HuH-7.5 (cell line): ENCODE results near the gene OR13A1.
"Not testable (repeated sequence)": the region's sequence is repeated elsewhere in the genome, so short reads cannot be mapped to it uniquely, and the experiment has no call there.

Source experiments
- DNase-seq: peaks from one replicate; pipeline ENCODE4 v3.0.0; 2011; ENCODE audit warnings: low spot score

The OR13A1 gene, protein sequence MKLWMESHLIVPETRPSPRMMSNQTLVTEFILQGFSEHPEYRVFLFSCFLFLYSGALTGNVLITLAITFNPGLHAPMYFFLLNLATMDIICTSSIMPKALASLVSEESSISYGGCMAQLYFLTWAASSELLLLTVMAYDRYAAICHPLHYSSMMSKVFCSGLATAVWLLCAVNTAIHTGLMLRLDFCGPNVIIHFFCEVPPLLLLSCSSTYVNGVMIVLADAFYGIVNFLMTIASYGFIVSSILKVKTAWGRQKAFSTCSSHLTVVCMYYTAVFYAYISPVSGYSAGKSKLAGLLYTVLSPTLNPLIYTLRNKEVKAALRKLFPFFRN

DNA sequence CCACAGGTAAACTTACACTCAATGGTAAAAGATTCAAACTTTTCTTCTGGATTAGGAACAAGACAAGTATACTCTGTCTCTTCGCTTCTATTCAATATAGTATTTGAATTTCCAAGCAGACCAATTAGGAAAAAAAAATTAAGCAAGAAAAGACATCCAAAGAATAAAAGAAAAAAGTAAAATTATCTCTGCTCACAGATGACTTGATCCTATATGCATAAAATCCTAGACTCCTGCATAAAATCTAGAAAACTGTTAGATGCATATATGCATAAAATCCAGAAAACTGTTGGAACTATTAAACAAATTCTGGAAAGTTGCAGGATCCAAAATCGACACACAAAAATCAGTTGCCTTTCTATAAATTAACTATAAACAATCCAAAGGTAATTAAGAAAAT is at the start of gene OR13A1:
Gene OR13A1 (minus strand): TSS at position 101 of the 400 bp plus-strand sequence. CDS start 11,186 bp downstream, outside the sequence.
- no peak for DNase-seq

DNA sequence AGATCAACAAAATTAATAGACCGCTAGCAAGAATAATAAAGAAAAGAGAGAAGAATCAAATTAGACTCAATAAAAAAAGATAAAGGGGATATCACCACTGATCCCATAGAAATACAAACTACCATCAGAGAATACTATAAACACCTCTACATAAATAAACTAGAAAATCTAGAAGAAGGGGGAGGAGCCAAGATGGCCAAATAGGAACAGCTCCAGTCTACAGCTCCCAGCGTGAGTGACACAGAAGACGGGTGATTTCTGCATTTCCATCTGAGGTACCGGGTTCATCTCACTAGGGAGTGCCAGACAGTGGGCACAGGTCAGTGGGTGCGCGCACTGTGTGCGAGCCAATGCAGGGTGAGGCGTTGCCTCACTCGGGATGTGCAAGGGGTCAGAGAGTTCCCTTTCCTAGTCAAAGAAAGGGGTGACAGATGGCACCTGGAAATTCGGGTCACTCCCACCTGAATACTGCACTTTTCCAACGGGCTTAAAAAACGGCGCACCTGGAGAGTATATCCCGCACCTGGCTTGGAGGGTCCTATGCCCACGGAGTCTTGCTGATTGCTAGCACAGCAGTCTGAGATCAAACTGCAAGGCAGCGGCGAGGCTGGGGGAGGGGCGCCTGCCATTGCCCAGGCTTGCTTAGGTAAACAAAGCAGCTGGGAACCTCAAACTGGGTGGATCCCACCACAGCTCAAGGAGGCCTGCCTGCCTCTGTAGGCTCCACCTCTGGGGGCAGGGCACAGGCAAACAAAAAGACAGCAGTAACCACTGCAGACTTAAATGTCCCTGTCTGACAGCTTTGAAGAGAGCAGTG is 46.8 kb upstream of the OR13A1 start:
- not testable (repeated sequence) for DNase-seq

DNA sequence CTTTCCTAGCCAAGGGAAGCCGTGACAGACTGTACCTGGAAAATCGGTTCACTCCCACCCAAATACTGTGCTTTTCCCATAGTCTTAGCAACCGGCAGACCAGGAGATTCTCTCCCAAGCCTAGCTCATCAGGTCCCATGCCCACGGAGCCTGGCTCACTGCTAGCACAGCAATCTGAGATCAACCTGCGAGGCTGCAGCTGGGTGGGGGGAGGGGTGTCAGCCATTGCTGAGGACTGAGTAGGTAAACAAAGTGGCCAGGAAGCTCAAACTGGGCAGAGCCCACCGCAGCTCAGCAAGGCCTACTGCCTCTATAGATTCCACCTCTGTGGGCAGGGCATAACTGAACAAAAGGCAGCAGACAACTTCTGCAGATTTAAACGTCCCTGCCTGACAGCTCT is 43.6 kb upstream of the OR13A1 start:
- DNase-seq: not testable (repeated sequence)

DNA sequence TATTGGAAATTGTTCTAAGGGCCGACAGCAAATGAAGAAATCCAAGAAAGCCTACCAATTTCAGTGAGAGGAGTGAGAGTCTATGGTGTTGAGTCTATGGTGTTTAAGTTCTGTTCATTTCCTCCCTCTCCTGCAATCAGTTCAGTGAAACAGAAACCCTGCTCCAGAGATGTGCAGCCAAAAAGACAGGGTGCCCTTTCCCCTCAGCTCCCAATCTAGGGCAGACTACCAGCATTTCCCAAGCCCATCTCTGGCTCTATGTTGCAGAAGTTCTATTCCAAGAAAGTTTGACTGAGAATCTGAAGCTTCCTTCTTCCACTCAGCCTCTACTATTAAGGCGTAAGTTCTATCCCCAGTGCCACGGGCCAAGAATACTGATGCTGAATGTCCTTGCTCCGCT is 40.1 kb upstream of the OR13A1 start:
- DNase-seq: no peak

DNA sequence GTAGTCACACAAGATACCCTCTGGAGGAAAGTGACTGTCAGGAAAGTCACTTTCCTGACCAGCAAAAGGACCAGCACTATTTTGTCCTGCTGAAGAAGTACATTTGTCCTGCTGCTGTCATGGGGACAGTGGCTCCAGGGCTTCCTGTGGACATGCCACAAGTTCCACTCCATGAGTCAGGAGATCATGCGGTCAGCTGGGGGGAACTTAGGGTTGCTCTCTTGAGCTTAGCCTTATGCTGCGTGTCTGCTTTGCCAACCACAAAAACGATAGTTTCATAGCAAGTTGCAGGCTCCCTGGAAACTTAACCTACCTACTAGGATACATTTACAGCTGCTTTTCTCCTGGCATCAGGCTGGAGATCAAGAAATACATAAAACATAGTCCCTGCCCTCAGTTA is 38.9 kb upstream of the OR13A1 start:
- no peak for DNase-seq

DNA sequence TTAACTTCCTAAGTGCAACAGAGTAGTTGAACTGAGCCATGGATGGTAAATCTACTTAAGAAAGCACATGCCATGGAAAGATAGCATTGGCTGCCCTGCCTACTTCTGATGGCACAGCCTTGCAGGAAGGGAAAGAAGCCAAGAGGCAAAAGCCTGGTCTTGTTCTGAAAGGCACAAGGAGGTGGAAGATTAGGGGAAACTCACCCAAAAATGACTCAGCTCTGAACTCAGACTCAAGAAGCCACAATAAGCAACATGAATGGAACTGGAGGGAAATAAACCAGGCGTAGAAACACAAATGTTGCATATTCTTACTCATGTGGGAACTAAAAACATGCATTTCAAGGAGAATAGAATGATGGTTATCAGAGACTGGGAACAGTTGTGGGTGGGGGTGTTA is 37.8 kb upstream of the OR13A1 start:
- no peak for DNase-seq

DNA sequence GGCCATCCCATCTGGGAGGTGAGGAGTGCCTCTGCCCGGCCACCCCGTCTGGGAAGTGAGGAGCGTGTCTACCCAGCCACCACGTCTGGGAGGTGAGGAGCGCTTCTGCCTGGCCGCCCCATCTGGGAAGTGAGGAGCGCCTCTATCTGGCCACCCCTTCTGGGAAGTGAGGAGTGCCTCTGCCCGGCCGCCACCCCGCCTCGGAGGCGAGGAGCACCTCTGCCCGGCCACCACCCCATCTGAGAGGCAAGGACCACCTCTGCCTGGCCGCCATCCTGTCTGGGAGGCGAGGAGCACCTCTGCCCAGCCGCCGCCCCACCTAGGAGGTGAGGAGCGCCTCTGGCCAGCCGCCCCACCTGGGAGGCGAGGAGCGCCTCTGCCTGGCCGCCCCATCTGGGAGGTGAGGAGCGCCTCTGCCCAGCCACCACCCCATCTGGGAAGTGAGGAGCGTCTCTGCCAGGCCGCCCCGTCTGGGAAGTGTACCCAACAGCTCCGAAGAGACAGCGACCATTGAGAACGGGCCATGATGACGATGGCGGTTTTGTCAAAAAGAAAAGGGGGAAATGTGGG is 32.9 kb upstream of the OR13A1 start:
- not testable (repeated sequence) for DNase-seq

DNA sequence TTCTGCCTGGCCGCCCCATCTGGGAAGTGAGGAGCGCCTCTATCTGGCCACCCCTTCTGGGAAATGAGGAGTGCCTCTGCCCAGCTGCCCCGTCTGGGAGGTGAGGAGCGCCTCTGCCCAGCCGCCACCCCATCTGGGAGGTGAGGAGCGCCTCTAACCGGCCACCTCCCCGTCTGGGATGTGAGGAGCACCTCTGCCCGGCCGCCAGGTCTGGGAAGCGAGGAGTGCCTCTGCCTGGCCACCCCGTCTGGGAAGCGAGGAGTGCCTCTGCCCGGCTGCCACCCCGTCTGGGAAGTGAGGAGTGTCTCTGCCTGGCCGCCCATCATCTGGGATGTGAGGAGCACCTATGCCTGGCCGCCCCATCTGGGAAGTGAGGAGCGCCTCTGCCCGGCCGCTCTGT is 32.1 kb upstream of the OR13A1 start:
- not testable (repeated sequence) for DNase-seq

DNA sequence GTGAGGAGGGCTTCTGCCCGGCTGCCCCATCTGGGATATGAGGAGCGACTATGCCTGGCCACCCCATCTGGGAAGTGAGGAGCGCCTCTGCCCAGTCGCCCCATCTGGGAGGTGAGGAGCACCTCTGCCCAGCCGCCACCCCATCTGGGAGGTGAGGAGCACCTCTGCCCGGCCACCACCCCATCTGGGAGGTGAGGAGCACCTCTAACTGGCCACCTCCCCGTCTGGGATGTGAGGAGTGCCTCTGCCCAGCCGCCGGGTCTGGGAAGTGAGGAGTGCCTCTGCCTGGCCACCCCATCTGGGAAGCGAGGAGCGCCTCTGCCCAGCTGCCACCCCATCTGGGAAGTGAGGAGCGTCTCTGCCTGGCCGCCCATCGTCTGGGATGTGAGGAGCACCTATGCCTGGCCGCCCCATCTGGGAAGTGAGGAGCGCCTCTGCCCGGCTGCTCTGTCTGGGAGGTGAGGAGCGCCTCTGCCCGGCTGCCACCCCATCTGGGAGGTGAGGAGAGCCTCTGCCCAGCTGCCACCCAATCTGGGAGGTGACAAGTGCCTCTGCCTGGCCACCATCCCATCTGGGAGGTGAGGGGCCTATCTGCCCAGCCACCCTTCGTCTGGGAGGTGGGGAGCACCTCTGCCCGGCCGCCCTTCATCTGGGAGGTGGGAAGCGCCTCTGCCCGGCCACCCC is 31.4 kb upstream of the OR13A1 start:
- not testable (repeated sequence) for DNase-seq

DNA sequence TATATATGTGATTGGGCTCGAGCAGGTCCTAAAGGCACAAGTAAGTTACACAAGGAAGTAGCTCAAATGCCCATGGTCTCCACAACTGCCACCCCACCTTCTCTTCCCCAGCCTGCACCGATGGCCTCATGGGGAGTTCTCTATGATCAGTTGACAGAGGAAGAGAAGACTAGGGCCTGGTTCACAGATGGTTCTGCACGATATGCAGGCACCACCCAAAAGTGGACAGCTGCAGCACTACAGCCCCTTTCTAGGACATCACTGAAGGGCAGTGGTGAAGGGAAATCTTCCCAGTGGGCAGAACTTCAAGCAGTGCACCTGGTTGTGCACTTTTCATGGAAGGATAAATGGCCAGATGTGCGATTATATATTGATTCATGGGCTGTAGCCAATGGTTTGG is 25.0 kb upstream of the OR13A1 start:
- not testable (repeated sequence) for DNase-seq

DNA sequence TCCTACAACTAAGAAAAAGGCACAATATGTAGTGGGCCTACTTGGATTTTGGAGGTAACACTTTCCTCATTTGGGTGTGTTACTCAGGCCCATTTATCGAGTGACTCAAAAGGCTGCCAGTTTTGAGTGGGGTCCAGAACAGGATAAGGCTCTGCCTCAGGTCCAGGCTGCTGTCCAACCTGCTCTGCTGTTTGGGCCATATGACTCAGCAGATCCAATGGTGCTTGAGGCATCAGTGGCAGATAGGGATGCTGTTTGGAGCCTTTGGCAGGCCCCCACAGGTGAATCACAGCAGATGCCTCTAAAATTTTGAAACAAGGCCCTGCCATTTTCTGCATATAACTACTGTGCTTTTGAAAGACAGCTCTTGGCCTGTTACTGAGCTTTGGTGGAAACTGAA is 24.5 kb upstream of the OR13A1 start:
- DNase-seq: no peak

DNA sequence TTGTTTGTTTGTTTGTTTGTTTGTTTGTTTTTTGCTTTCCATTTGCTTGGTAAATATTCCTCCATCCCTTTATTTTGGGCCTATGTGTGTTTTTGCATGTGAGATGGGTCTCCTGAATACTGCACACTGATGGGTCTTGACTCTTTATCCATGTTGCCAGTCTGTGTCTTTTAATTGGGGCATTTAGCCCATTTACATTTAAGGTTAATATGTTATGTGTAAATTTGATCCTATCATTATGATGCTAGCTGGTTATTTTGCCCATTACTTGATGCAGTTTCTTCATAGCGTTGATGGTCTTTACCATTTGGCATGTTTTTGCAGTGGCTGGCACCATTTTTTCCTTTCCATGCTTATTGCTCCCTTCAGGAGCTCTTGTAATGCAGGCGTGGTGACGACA is 16.4 kb upstream of the OR13A1 start:
- not testable (repeated sequence) for DNase-seq

DNA sequence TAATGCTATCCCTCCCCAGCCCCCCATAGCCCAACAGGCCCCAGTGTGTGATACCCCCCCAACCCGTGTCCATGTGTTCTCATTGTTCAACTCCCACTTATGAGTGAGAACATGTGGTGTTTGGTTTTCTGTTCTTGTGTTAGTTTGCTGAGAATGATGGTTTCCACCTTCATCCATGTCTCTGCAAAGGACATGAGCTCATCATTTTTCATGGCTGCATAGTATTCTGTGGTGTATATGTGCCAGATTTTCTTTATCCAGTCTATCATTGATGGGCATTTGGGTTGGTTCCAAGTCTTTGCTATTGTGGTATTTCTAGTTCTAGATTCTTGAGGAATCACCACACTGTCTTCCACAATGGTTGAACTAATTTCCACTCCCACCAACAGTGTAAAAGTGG is 11.5 kb upstream of the OR13A1 start:
- not testable (repeated sequence) for DNase-seq

DNA sequence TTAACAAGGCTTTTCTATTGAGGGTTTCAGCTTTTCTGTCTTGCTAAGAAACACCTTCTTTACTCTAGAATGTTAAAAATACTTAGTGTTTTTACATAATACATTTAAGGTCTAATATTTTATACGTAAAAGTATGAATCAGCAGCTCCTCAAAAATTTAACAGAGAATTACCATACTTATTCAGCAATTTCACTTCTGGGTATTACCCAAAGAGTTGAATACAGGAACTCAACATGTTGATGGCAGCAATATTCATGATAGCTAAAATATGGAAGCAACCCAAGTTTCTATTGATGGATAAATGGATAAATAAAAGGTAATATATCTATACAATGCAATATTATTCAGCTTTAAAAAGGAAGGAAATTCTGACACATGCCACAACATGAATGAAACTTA is 9.7 kb upstream of the OR13A1 start:
- no peak for DNase-seq

DNA sequence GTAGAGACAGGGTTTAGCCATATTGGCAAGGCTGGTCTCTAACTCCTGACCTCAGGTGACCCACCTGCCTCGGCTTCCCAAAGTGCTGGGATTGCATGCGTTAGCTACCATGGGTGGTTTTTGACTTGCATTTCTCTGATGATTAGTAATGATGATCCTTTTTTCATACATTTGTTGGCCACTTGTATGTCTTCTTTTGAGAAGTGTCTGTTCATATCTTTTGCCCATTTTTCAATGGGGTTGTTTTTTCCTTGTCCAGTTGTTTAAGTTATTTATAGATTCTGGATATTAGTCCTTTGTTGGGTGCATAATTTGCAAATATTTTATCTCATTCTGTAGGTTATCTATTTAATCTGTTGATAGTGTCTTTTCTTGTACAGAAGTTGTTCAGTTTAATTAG is 4.3 kb upstream of the OR13A1 start:
- DNase-seq: no peak

DNA sequence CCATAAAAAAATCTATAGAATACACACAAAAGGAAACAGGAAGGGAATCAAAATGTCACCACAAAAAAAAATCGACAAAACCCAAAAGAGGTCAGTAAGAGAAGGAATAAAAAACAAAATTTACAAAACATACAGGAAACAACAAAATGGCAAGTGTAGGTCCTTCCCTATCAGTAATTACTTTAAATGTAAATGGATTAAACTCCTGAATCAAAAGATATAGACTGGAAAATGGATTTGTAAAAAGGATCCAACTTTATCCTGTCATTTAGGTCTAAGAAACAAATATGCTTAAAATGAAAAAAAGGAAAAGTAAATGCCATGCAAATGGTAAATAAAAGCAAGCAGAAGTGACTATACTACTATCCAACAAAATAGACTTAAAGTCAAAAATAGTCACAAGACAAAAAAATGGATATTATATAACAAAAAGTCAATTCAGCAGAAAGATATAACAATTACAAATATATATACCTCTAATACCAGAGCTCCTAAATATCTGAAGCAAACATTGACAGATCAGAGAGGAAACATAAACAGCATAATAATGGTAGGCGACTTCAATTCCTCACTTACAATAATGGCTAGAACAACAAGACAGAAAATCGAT is 2.0 kb downstream of the OR13A1 start:
- no peak for DNase-seq

DNA sequence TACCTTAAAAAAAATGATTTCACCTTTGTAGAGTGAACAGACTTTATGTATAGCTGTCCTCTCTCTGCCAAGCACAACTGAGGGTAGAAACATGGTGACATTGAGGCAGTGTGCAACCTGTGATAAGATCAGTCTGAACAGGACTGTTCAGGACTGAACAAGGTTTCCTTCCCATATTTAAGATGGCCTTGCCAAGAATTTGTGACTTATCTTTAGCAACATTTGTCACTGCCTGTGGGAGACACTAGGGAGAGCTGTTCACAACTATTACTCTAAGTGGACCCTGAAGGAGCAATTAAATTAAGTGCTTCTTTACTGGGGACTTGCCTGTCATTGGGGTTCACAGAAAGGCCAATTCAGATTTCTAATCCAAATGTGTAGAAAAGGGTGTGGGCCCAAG is 6.7 kb downstream of the OR13A1 start:
- no peak for DNase-seq

DNA sequence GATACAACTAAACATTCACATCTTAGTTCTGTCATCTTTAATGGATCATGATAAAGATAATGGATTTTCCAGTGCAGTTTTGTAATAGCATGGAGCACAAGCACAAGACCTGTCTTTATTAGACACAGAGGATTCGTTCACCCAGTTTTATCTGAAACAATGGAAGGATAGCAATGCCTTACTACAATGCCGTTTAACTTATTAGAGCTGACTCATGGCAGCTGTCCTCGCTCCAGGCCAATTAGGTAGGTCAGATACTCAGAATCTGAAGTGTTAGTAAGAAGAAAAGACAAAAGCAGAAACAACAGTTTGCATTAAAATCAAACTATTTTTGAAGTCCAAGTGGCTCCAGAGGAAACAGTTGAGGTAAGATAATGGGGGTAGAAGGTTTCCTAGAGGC is 12.8 kb downstream of the OR13A1 start:
- no peak for DNase-seq

DNA sequence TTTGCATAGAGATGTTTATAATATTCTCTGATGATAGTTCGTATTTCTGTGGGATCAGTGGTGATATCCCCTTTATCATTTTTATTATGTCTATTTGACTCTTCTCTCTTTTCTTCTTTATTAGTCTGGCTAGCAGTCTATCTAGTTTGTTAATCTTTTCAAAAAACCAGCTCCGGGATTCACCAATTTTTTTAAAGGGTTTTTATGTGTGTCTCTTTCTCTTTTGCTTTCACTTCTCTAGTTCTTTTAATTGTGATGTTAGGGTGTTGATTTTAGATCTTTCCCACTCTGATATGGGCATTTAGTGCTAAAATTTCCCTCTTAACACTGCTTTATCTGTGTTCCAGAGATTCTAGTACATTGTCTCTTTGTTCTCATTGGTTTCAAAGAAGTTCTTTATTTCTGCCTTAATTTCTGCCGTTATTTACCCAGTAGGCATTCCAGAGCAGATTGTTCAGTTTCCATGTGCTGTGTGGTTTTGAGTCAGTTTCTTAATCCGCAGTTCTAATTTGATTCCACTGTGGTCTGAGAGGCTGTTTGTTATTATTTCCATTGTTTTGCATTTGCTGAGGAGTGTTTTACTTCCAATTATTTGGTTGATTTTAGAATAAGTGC is 17.0 kb downstream of the OR13A1 start:
- DNase-seq: not testable (repeated sequence)

DNA sequence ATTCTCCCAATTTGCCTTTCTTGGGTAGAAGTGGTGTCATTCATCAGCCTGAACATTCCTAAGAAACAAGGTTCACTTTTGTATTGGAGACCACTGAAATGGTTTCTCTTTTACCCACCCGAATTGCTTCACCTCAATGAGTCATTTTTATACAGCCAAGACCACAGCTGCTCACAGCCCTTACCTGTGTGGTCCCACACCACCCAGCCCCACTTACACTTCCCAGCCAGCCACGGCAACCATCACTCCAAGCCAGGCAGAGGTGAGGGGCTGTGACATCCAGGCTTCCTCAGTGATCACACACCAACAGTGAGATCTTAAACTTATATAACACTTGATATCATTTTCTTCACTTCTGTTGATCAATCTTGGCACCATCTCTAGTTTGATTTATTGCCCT is 20.7 kb downstream of the OR13A1 start:
- no peak for DNase-seq

DNA sequence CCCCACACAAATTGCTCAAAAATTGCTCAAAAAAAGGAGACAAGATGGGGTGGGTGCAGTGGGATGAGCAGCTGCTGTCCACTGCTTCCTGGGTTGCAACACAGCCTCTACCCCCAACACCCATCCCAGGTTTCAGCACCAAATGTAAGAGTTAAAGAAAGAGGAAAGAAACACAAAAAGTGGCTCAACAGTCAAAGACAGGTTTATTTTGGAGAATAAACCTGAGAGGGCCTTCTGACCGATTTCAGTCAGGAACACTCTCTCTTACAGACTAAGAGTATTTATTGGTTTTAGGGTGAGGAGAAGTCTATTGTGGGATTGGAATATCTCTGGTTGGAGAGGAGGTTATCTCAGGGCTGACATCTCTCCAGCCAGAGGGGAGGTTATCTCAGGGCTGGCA is 28.4 kb downstream of the OR13A1 start:
- no peak for DNase-seq

DNA sequence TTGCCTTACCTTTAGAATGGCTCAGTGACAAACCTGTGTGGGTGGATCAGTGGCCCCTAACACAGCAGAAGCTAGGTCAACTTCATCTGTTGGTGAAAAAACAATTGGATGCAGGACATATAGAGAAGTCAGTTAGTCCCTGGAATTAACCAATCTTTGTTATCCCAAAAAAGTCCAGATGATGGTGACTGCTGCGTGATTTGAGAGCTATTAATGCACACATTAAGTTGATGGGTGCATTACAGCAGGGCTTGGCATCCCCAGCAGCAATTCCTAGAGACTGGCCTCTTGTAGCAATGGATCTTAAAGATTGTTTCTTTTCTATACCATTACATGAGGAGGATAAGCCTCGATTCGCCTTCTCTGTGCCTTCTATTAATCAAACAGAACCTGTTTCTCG is 33.3 kb downstream of the OR13A1 start:
- DNase-seq: no peak
